DOHH2 (cell line): Measurements from ENCODE around the gene POLN.
"Not testable (repeated sequence)": the region's sequence is repeated elsewhere in the genome, so short reads cannot be mapped to it uniquely, and the experiment has no call there.

ENCODE experiments used
- H3F3A ChIP-seq: fragments of 200-600 bp; sonication (generic), shearing (Covaris generic); 2 replicates; pipeline ENCODE4 v1.6.0; 2016; ENCODE audit warnings: antibody characterized with exemption, mild to moderate bottlenecking; ENCODE audit not compliant: control insufficient read depth, insufficient read depth
- H3K27ac ChIP-seq: fragments of 200-600 bp; sonication (generic); 2 replicates; pipeline ENCODE4 v1.5.1; 2014; ENCODE audit warnings: low read depth, mild to moderate bottlenecking, low read length, moderate library complexity
- H3K27me3 ChIP-seq: fragments of 200-600 bp; sonication (generic); 2 replicates; pipeline ENCODE4 v1.6.1; 2014; ENCODE audit warnings: mild to moderate bottlenecking, low read length, mixed read lengths; ENCODE audit not compliant: control insufficient read depth
- H3K36me3 ChIP-seq: fragments of 200-600 bp; sonication (generic); 2 replicates; pipeline ENCODE4 v1.6.1; 2014; ENCODE audit warnings: mild to moderate bottlenecking, low read length, moderate library complexity, mixed read lengths; ENCODE audit not compliant: control insufficient read depth
- H3K4me1 ChIP-seq: fragments of 200-600 bp; sonication (generic); 2 replicates; pipeline ENCODE4 v1.6.1; 2014; ENCODE audit warnings: mild to moderate bottlenecking, low read length, mixed read lengths; ENCODE audit not compliant: control insufficient read depth
- H3K4me2 ChIP-seq: fragments of 200-600 bp; sonication (generic); 2 replicates; pipeline ENCODE4 v1.6.0; 2014; ENCODE audit warnings: mild to moderate bottlenecking, low read length, moderate library complexity
- H3K4me3 ChIP-seq: fragments of 200-600 bp; sonication (generic); 2 replicates; pipeline ENCODE4 v1.5.1; 2014; ENCODE audit warnings: mild to moderate bottlenecking, low read length, mixed read lengths
- H3K79me2 ChIP-seq: fragments of 200-600 bp; sonication (generic); 2 replicates; pipeline ENCODE4 v1.6.1; 2014; ENCODE audit warnings: mild to moderate bottlenecking, low read length, mixed read lengths; ENCODE audit not compliant: control insufficient read depth
- H3K9me2 ChIP-seq: fragments of 200-600 bp; sonication (generic); replicated peaks from 2 replicates; pipeline ENCODE4 v1.6.1; 2014; ENCODE audit warnings: mild to moderate bottlenecking, low read length, mixed read lengths; ENCODE audit not compliant: control insufficient read depth
- H3K9me3 ChIP-seq: fragments of 200-600 bp; sonication (generic); 2 replicates; pipeline ENCODE4 v1.6.1; 2014; ENCODE audit warnings: antibody characterized with exemption, low read length, mixed read lengths; ENCODE audit not compliant: control insufficient read depth, insufficient read depth
- H4K20me1 ChIP-seq: fragments of 200-600 bp; sonication (generic); 2 replicates; pipeline ENCODE4 v1.6.0; 2014; ENCODE audit warnings: low read depth, mild to moderate bottlenecking, antibody characterized with exemption, low read length, moderate library complexity; ENCODE audit not compliant: control insufficient read depth, insufficient read depth
- EZH2phosphoT487 ChIP-seq: fragments of 200-600 bp; sonication (generic); IDR thresholded peaks from 2 replicates; pipeline ENCODE4 v1.6.1; 2017; ENCODE audit warnings: borderline replicate concordance, mild to moderate bottlenecking, antibody characterized with exemption, low read length, moderate library complexity, mixed read lengths
- TF ChIP-seq, protein P1 (sequence below): fragments of 200-600 bp; sonication (generic); IDR thresholded peaks from one replicate; pipeline ENCODE4 v1.5.1; 2014; ENCODE audit warnings: antibody characterized with exemption, mild to moderate bottlenecking, low read depth, low read length; ENCODE audit not compliant: poor library complexity, severe bottlenecking

The POLN gene

DNA sequence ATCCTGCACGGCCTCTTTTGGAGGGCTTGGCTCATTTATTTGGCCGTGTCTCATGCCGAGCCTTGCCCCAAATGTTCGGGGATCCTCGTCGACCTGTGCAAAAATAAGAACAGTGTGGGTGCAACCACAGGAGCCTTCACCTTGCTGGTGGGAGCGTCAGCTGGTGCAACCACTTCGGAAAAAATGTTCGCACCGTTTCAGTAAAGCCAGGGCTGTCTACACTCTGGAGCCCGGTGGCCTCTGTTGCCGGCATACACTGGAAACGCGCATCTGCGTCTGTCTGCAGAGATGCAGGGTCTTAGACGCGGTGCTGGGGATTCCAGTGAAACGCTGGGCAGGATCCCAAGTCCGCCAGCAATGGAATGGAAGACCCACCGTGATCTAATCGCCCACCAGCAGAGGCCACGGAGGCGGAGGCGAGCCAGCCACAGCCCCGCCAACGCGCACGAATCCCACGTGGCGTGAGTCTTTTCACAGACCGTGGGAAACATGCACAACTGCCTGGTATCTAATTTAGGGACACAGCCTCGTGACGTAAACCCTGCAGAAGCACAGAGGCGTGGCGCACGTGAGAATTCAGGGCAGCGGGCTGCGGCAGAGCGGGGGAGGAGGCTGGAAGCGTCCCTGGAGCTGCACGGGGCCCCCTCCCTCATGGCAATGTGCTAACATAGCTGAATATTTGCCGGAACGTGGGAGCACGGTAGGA, 33.8 kb upstream of the POLN start:
- H3K79me2 ChIP-seq = no peaks in the 10 kb centered on the region
- no peak overlapping the region for H3K4me2 ChIP-seq
- no peaks in the 10 kb centered on the region for H3K4me1 ChIP-seq
- H4K20me1 ChIP-seq = no peaks in the 10 kb centered on the region
- no peak for TF ChIP-seq EZH2phosphoT487
- TF ChIP-seq, protein P1, sequence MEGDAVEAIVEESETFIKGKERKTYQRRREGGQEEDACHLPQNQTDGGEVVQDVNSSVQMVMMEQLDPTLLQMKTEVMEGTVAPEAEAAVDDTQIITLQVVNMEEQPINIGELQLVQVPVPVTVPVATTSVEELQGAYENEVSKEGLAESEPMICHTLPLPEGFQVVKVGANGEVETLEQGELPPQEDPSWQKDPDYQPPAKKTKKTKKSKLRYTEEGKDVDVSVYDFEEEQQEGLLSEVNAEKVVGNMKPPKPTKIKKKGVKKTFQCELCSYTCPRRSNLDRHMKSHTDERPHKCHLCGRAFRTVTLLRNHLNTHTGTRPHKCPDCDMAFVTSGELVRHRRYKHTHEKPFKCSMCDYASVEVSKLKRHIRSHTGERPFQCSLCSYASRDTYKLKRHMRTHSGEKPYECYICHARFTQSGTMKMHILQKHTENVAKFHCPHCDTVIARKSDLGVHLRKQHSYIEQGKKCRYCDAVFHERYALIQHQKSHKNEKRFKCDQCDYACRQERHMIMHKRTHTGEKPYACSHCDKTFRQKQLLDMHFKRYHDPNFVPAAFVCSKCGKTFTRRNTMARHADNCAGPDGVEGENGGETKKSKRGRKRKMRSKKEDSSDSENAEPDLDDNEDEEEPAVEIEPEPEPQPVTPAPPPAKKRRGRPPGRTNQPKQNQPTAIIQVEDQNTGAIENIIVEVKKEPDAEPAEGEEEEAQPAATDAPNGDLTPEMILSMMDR = no peak
- H3K36me3 ChIP-seq = no peaks in the 10 kb centered on the region
- no peaks in the 10 kb centered on the region for H3K9me3 ChIP-seq
- no peaks in the 10 kb centered on the region for H3F3A ChIP-seq
- no peak overlapping the region for H3K27ac ChIP-seq
- no peaks in the 10 kb centered on the region for H3K27me3 ChIP-seq
- no peak overlapping the region for H3K4me3 ChIP-seq
- no peaks in the 10 kb centered on the region for H3K9me2 ChIP-seq

DNA sequence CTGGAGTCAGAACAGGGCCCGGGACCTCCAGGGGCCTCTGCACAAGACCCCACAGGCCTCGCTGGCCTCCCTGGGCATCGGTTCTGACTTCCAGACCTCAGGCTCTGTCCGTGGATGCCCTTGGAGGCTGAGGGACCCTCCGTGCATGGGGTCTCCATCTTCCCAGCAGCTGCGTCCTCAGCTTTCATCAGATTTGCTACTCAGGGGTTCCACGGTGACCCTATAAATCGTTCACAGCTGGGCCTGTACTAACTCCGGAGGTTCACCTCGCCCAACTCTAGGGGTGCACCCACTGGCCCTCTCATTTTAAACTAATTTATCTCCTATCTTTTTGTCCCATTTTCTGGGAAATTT, 33.1 kb upstream of the POLN start:
- H3K79me2 ChIP-seq, H3K4me3 ChIP-seq, H3K9me3 ChIP-seq, H3K27ac ChIP-seq, H3K36me3 ChIP-seq, H3K4me1 ChIP-seq, H4K20me1 ChIP-seq, H3K27me3 ChIP-seq, H3K9me2 ChIP-seq, H3K4me2 ChIP-seq, H3F3A ChIP-seq: not testable (repeated sequence)

DNA sequence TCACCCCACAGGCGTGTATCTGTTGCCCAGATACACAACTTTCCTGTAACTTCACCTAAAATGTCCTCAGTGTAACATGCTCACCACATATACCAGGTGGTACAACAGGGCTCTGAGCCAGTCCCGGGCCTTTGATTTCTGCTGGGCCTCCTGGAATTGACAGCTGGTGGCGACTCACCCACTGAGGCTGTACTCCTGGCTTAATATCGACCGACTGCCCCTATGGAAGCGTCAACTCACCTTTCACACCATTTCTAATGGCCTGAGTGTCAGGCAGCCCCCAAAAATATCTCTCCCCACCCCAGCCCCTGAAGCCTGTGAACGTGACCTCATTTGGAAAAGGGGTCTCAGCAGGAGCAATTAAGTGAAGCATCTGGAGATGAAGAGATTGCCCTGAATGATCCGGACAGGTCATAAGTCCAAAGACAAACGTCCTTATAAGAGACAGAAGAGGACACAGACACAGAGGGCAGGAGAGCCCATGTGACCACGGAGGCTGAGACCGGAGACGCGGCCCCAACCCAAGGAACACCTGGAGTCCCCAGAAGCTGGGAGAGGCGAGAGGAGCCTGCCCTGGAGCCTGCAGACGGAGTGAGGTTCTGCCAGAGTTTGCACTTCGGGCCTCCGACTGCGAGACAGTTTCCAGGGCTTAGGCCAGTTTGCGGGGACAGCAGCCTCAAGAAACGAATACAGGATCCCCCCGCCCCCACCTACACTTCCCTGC, 32.6 kb upstream of the POLN start:
- Histone ChIP-seq H3F3A (no peaks in the 10 kb centered on the region), H3K27me3 (no peaks in the 10 kb centered on the region), H3K4me3 (no peak overlapping the region), H3K4me2 (no peak overlapping the region), H3K9me3 (no peaks in the 10 kb centered on the region), H3K9me2 (no peaks in the 10 kb centered on the region), H3K4me1 (no peaks in the 10 kb centered on the region), H4K20me1 (no peaks in the 10 kb centered on the region), H3K36me3 (no peaks in the 10 kb centered on the region), H3K27ac (no peak overlapping the region), H3K79me2 (no peaks in the 10 kb centered on the region)
- no peak for TF ChIP-seq EZH2phosphoT487
- TF ChIP-seq, protein P1 = no peak

DNA sequence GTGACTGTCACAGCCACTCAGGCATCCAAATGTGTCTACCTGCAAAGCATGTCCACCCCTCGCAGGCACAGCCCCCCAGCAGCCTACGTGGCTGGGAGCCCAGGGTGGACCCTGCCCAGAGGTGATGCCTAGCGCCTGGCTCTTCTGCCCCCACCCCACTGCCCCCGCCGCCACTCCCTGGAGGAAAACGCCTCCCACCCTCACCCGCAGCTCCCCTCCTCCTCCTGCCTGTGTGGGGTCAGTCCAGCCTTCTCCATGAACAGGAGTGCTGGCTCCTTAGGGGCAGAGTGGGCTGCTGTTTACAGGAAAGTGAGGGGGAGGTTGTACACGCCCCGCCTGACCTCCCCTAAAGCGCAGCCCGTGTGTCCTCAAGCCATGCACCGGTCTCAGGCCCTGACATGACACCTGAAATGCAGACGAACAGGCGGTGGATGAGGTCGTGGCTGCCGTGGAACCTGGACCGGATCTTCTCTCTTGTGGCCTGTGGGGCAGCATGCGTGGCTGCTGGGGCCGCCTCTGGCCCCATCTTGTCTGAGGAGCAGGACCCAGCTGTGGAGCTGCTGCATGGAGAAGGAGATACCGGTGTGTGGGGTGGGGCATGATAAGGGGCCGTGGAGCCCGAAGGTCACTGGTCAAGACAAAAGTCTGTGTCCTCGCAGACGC, 31.9 kb upstream of the POLN start:
- Histone ChIP-seq H3K9me3 (no peaks in the 10 kb centered on the region), H3K27me3 (no peaks in the 10 kb centered on the region), H3K27ac (no peak overlapping the region), H3K4me2 (no peak overlapping the region), H4K20me1 (no peaks in the 10 kb centered on the region), H3K4me3 (no peak overlapping the region), H3F3A (no peaks in the 10 kb centered on the region), H3K36me3 (no peaks in the 10 kb centered on the region), H3K4me1 (no peaks in the 10 kb centered on the region), H3K9me2 (no peaks in the 10 kb centered on the region), H3K79me2 (no peaks in the 10 kb centered on the region)
- no peak for TF ChIP-seq EZH2phosphoT487
- TF ChIP-seq, protein P1 = no peak
